BLaER1 treated with 17β-estradiol and CSF1 and Interleukin-3, amounts not matched to agents 10 nM and 100 nM (cell line): ENCODE data around the gene EFCAB14.
"Not testable (repeated sequence)": the region's sequence is repeated elsewhere in the genome, so short reads cannot be mapped to it uniquely, and the experiment has no call there.

Source experiments
- H3K27ac ChIP-seq, 11 experiments: shearing (Covaris generic); formaldehyde crosslinking; 2 replicates each; pipeline ENCODE4 v1.8.1; 2022
- H3K27me3 ChIP-seq, 11 experiments: shearing (Covaris generic); formaldehyde crosslinking; 2 replicates each; pipeline ENCODE4 v1.8.1; 2022
- H3K36me3 ChIP-seq, 11 experiments: shearing (Covaris generic); formaldehyde crosslinking; 2 replicates each; pipeline ENCODE4 v1.8.1; 2022
- H3K4me1 ChIP-seq, 10 experiments: shearing (Covaris generic); formaldehyde crosslinking; 2 replicates each; pipeline ENCODE4 v1.8.1; 2022
- H3K4me2 ChIP-seq, 11 experiments: shearing (Covaris generic); formaldehyde crosslinking; 2 replicates each; pipeline ENCODE4 v1.8.1; 2022
- H3K4me3 ChIP-seq, 10 experiments: shearing (Covaris generic); formaldehyde crosslinking; 2 replicates each; pipeline ENCODE4 v1.8.1; 2022
- H3K9ac ChIP-seq, 11 experiments: shearing (Covaris generic); formaldehyde crosslinking; 2 replicates each; pipeline ENCODE4 v1.8.1; 2022
- H3K9me3 ChIP-seq, 11 experiments: shearing (Covaris generic); formaldehyde crosslinking; replicated peaks in 1 of 11; 2 replicates each; pipeline ENCODE4 v1.8.1; 2022
- H4K20me1 ChIP-seq, 11 experiments: shearing (Covaris generic); formaldehyde crosslinking; 2 replicates each; pipeline ENCODE4 v1.8.1; 2022
- Cebpa-rat ChIP-seq, 11 experiments: shearing (Covaris generic); IDR thresholded peaks; 2 replicates each; pipeline ENCODE4 v1.8.1; 2022

The EFCAB14 gene

DNA sequence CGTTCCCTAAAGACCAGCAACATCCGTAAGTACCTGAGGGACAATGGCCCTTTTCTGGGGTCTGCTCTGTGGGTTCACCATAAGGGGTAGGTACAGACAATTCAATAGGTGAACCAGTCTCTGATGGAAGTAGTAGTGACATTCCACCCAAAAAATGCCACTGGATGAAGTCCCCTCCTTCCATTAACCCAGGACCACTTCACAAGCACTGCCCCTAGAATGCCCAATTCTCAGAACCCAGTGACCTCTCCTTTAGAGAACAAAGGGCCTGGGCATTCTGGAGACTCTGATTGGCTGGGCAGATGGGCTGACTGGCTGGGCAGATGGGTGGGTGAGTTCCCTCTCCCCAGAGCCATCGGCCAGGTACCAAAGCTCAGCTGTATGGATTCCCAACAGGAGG, 47.4 kb downstream of the EFCAB14 start, which contains the start of gene TEX38:
TSS of gene TEX38 (plus strand) at position 301 of the 400 bp plus-strand sequence. CDS start at position 382, 81 bp downstream.
- Histone ChIP-seq H4K20me1 (peaks cover 0 to 4% (median 0%) of the 10 kb centered on the region in 11 experiments; a peak in 3 of 22 replicates), H3K9me3 (no peaks in the 10 kb centered on the region), H3K4me1 (peaks cover 10 to 18% (median 14%) of the 10 kb centered on the region in 10 experiments), H3K27ac (no peak within 1 kb of the TSS), H3K27me3 (no peaks in the 10 kb centered on the region), H3K36me3 (peaks cover 31 to 44% (median 36%) of the 10 kb centered on the region in 11 experiments), H3K4me3 (no peak within 1 kb of the TSS), H3K4me2 (no peak within 1 kb of the TSS), H3K9ac (no peak within 1 kb of the TSS)
- no peak for TF ChIP-seq Cebpa-rat (IDR thresholded peaks at IDR 0.05)

- H3K4me1 ChIP-seq = peaks cover 10 to 26% (median 18%) of the 10 kb centered on the region in 10 experiments
- no peak overlapping the region for H3K4me3 ChIP-seq
- H3K36me3 ChIP-seq = peaks cover 18 to 36% (median 32%) of the 10 kb centered on the region in 11 experiments
- H3K9me3 ChIP-seq = no peaks in the 10 kb centered on the region
- no peaks in the 10 kb centered on the region for H3K27me3 ChIP-seq
- H4K20me1 ChIP-seq = peaks cover 0 to 10% (median 0%) of the 10 kb centered on the region in 11 experiments; a peak in 2 of 22 replicates
- H3K4me2 ChIP-seq = no peak overlapping the region
- H3K9ac ChIP-seq = no peak overlapping the region
- TF ChIP-seq Cebpa-rat (IDR thresholded peaks at IDR 0.05) = no peak
- no peak overlapping the region for H3K27ac ChIP-seq
These were observed 48.8 kb downstream of the EFCAB14 start for GRCh38 chr1:46670134-46670533.

GRCh38 chr1:46667782-46668760, 50.8 kb downstream of the EFCAB14 start, which contains the start of gene ATPAF1:
TSS of gene ATPAF1 (minus strand) at chr1:46668364. CDS start at chr1:46668322, 42 bp downstream.
- TF ChIP-seq Cebpa-rat (IDR thresholded peaks at IDR 0.05) = no peak
- peaks cover 10 to 26% (median 18%) of the 10 kb centered on the region in 10 experiments for H3K4me1 ChIP-seq
- H3K4me2 ChIP-seq = peak within 1 kb of the TSS; percentile 90 to 98 (median 94)
- peak within 1 kb of the TSS; percentile 81 to 90 (median 88) for H3K9ac ChIP-seq
- H3K27ac ChIP-seq = peak within 1 kb of the TSS; percentile 72 to 87 (median 76)
- H3K36me3 ChIP-seq = peaks cover 18 to 37% (median 31%) of the 10 kb centered on the region in 11 experiments
- no peaks in the 10 kb centered on the region for H3K27me3 ChIP-seq
- peak within 1 kb of the TSS; percentile 75 to 95 (median 86) for H3K4me3 ChIP-seq
- H3K9me3 ChIP-seq = peaks cover 0 to 4% (median 0%) of the 10 kb centered on the region in 11 experiments; a peak in 1 of 22 replicates
- peaks cover 0 to 10% (median 0%) of the 10 kb centered on the region in 11 experiments; a peak in 2 of 22 replicates for H4K20me1 ChIP-seq

- H3K9me3 ChIP-seq = peaks cover 0 to 4% (median 0%) of the 10 kb centered on the region in 11 experiments; a peak in 1 of 22 replicates
- H4K20me1 ChIP-seq = peaks cover 0 to 10% (median 0%) of the 10 kb centered on the region in 11 experiments; a peak in 2 of 22 replicates
- H3K4me1 ChIP-seq = peaks cover 10 to 26% (median 18%) of the 10 kb centered on the region in 10 experiments
- H3K27ac ChIP-seq = no peak overlapping the region
- peaks cover 18 to 41% (median 29%) of the 10 kb centered on the region in 11 experiments for H3K36me3 ChIP-seq
- no peak overlapping the region for H3K9ac ChIP-seq
- H3K27me3 ChIP-seq = no peaks in the 10 kb centered on the region
- H3K4me2 ChIP-seq = peak overlapping the region in 3 of 11 experiments; percentile 10 to 95 (median 92); a peak in 3 of 22 replicates
- no peak overlapping the region for H3K4me3 ChIP-seq
- no peak for TF ChIP-seq Cebpa-rat (IDR thresholded peaks at IDR 0.05)
These were observed 52.9 kb downstream of the EFCAB14 start for GRCh38 chr1:46665983-46666382.

GRCh38 chr1:46662919-46663318, 56.0 kb downstream of the EFCAB14 start:
- not testable (repeated sequence) for H3K4me2 ChIP-seq, H3K9me3 ChIP-seq, H3K9ac ChIP-seq, H3K27ac ChIP-seq, H3K4me3 ChIP-seq, H3K27me3 ChIP-seq, H4K20me1 ChIP-seq
- Histone ChIP-seq H3K4me1 (peaks cover 10 to 20% (median 14%) of the 10 kb centered on the region in 10 experiments), H3K36me3 (peaks cover 32 to 72% (median 45%) of the 10 kb centered on the region in 11 experiments)

DNA sequence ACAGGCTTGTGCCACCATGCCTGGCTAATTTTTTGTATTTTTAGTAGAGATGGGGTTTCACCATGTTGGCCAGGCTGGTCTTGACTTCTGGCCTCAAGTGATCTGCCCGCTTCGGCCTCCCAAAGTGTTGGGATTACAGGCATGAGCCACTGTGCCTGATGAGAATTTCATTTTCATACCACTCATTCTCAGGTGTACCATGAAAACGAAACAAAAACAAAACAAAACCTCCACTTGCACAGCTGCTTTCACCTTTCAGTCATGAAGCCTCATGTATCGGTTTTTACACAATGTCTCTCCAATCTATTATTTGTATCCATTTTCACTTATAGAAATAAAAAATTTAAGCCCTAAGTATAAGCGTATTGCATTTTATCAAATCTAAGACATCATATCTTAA, 58.8 kb downstream of the EFCAB14 start:
- H3K27me3 ChIP-seq, H3K4me2 ChIP-seq, H4K20me1 ChIP-seq, H3K9ac ChIP-seq, H3K4me3 ChIP-seq, H3K27ac ChIP-seq, H3K4me1 ChIP-seq, H3K9me3 ChIP-seq: not testable (repeated sequence)
- H3K36me3 ChIP-seq = peaks cover 53 to 89% (median 69%) of the 10 kb centered on the region in 11 experiments

DNA sequence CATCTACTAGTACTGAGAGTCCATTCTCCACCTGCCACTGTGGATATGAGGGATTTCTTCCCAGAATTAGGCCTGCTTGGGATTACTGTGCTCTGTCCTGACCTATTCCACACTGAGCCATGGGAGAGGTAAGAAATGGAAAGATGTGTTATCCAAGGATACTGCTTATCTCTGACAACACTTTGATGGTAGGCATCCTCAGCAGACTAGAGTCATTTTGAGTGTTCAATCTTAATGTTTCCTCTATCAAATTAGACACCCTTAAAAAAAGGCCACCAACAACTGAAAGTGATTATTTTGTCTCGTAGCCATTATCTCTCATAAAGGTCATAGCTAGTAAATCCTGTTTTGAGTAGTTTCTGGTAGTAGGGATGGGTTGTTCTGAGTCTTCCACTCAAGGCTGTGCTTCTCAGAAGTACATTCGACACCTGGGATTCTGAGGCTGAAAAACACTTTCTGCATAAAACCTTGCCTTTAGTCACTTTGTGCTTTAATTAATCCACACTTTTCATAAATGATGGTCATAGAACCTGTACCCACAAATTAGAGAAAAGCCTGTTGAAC, 59.5 kb downstream of the EFCAB14 start:
- H3K4me1 ChIP-seq = no peaks in the 10 kb centered on the region
- no peaks in the 10 kb centered on the region for H4K20me1 ChIP-seq
- peaks cover 52 to 89% (median 68%) of the 10 kb centered on the region in 11 experiments for H3K36me3 ChIP-seq
- H3K27me3 ChIP-seq = no peaks in the 10 kb centered on the region
- no peak for TF ChIP-seq Cebpa-rat (IDR thresholded peaks at IDR 0.05)
- H3K9ac ChIP-seq = no peak overlapping the region
- H3K9me3 ChIP-seq = peaks cover 0 to 15% (median 9%) of the 10 kb centered on the region in 11 experiments; a peak in 15 of 22 replicates
- H3K27ac ChIP-seq = no peak overlapping the region
- no peak overlapping the region for H3K4me3 ChIP-seq
- H3K4me2 ChIP-seq = no peak overlapping the region

DNA sequence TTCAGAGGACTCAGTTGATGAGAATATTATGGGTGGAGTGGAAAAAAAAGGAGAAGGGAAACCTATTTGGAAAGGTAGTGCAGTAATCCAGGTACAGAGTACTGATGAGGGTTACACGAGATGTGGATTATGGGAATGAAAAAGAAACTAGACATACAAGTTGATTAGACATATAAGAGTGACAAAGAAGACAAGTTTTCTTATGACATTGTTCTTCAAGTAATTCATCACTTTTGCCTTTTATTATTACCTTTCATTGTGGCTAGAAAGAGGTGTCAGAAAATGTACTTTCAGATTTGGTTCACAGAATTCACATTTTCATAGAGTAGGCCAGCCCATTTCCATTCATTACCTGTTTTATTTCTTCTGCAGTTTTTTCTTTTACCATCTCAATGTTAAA, 61.1 kb downstream of the EFCAB14 start:
- H3K36me3 ChIP-seq = peaks cover 46 to 92% (median 68%) of the 10 kb centered on the region in 11 experiments

DNA sequence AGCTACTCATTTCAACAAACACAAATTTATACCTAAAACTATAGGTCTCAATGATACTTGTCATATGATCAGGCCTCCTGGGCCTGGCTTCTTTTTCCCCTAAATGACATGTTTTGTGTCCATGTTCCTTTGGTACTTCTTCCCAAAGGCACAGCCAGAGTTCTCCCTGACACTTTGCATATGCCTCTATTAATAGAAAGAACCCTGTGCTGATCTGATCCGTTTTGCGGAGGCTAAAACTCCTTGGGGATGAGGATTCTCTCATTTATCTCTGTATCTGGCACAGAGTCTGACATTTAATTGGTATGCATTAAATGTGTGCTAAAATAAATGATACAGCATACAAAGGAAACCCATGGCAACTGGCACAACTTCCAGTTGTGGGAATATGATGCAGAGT, 62.3 kb downstream of the EFCAB14 start:
- Histone ChIP-seq H3K4me1 (no peaks in the 10 kb centered on the region), H3K9me3 (peaks cover 0 to 15% (median 9%) of the 10 kb centered on the region in 11 experiments; a peak in 14 of 22 replicates), H3K9ac (no peak overlapping the region), H3K4me3 (no peak overlapping the region), H4K20me1 (no peaks in the 10 kb centered on the region), H3K27me3 (no peaks in the 10 kb centered on the region), H3K27ac (no peak overlapping the region), H3K36me3 (peaks cover 51 to 98% (median 76%) of the 10 kb centered on the region in 11 experiments), H3K4me2 (no peak overlapping the region)
- no peak for TF ChIP-seq Cebpa-rat (IDR thresholded peaks at IDR 0.05)

More for the DNA sequence above, 61.1 kb downstream of the EFCAB14 start:
- TF ChIP-seq Cebpa-rat (IDR thresholded peaks at IDR 0.05) = no peak
- no peak overlapping the region for H3K4me3 ChIP-seq
- H3K4me2 ChIP-seq = no peak overlapping the region
- no peaks in the 10 kb centered on the region for H4K20me1 ChIP-seq
- H3K9me3 ChIP-seq = peaks cover 0 to 15% (median 9%) of the 10 kb centered on the region in 11 experiments; a peak in 14 of 22 replicates
- no peak overlapping the region for H3K9ac ChIP-seq
- H3K4me1 ChIP-seq = no peaks in the 10 kb centered on the region
- H3K27me3 ChIP-seq = no peaks in the 10 kb centered on the region
- H3K27ac ChIP-seq = no peak overlapping the region
